Brain pericyte (primary cell): ENCODE measurements around the gene TMC1.

Experiments
- DNase-seq: peaks from one replicate; pipeline ENCODE4 v3.0.0-alpha.2; 2012; ENCODE audit warnings: low read depth, low spot score

The TMC1 gene

DNA sequence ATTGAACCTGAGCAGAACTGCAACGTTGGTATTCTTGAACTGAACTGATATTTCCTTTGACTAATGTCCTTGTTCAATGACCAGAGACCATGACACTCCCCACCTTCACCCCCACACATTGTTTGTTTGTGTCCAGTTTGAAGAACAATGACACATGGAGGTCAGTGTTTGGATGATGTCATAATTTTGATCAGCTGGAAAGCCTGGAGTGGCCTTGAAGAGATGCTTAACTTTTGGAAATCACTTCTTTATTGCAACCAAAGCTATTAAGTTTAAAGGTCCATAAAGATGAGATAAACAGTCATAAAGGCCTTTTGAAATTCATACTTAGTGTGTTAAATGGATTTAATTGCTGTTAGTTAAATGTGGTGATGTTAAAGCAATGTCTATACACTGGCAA is 92.7 kb downstream of the TMC1 start:
- no peak for DNase-seq

DNA sequence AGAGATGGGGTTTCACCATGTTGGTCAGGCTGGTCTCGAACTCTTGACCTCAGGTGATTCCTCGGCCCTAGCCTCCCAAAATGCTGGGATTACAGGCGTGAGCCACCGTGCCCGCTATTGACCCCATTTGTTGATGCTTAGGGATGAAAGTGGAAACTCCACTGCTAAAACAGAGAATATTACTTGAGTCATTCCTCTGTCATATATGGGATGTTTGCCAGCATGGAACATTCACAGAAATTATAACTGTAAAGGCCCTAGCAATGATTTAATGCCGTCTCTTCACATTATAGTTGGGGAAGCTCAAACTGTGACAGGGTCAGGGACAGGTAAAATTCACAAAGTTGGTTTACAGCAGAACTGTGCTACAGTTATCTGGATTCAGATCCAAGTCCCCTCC is 94.5 kb downstream of the TMC1 start:
- DNase-seq = no peak

- DNase-seq = no peak
Observed at GRCh38 chr9:72618811-72619210, 97.4 kb downstream of the TMC1 start.

GRCh38 chr9:72622186-72622585 is 100.8 kb downstream of the TMC1 start:
- no peak for DNase-seq

- DNase-seq = no peak
Observed at GRCh38 chr9:72623156-72623555, 101.7 kb downstream of the TMC1 start.

DNA sequence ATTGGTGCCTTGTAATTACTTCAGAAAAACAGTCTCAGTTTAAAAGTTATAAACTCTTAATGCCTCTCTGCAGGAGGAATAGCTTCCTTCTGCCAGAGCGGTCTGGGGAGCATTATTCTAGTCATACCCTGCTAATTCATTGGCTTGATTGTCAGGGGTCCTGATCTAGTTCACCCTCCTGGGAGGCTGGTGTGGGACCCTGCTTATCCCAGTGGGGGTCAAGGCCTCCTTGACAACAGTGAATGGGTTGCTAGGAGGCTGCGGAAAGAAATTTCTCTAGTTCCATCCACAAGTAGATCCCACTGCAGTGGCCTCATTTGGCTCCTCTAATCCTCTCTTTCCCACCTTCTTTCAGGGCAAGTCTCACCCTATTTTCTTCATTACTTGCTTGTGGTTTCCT is 105.7 kb downstream of the TMC1 start:
- DNase-seq = no peak

DNA sequence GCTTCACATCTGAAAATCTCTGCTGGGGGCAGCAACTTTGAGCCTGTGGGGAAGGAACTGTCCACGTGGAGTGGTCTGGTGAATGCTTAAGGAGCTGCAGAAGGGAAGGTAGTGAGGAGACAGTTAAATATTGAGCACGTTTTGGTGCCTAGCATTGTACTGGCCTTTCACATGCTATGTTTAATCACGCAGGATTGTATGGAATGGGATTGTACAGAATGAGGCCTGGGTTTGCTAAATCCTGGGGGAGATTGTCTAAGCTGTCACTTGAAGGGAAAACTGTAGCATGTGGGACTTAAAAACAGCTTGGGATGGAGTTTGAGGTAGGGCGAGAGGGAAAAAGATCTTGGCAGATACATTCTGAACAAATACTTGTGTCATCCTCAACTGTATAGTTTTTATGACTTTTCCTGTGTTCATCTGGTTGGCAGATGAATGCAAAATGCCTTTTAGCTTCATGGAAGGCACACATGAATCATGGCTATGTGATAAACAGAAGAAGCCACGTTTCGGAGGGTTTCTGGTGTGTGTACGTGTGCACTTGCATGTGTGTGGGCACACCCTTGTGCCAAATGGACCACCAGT is 106.6 kb downstream of the TMC1 start:
- DNase-seq = no peak

DNA sequence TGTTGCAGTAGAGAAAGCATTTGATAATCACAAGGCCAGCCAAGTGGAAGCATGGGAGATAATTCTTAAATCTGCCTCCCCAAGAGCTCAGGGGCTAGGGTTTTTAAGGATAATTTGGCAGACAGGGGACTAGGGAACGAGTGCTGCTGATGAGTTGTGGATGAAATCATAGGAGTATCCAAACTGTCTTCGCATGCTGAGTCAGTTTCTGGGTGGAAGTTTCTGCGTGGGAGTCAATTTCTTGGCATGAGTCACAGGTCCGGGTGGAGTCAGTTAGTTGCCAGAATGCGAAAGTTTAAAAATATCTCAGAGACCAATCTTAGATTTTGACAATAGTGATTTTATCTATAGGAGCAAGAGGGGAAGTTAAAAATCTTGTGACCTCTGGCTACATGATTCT is 112.6 kb downstream of the TMC1 start:
- DNase-seq = no peak

- DNase-seq = no peak
Observed at GRCh38 chr9:72635197-72635596, 113.8 kb downstream of the TMC1 start.

DNA sequence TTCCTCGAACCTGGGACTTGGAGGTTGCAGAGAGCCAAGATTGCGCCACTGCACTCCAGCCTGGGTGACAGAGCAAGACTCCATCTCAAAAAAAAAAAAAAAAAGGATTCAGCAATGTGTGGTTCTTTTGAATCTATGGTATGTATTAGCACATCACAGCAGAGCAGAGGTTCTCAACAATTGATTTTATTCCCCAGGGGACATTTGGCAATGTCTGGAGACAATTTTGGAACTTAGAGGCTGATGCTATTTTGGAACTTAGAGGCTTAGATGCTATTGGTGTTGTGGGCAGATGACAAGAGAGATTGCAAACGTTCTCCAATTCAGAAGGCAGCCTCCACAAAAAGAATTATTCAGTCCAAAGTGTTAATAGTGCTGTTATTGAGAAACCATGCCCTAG is 115.2 kb downstream of the TMC1 start:
- no peak for DNase-seq

DNA sequence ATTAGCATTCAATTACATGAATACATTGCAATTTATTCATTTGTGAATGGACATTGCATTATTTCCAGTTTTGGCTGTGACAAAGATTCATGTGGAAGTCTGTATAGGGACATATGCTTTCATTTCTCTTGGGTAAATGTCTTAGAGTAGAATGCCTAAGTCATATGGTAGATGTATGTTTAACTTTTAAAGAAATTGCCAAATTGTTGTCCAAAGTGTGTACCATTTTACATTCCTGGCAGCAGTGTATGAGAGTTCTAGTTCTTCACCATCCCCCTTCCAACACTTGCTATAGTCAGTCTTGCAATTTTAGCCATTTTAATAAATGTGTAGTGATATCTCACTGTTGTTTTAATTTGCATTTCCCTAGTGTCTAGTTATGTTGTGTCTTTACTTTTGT is 122.2 kb downstream of the TMC1 start:
- DNase-seq = no peak

DNA sequence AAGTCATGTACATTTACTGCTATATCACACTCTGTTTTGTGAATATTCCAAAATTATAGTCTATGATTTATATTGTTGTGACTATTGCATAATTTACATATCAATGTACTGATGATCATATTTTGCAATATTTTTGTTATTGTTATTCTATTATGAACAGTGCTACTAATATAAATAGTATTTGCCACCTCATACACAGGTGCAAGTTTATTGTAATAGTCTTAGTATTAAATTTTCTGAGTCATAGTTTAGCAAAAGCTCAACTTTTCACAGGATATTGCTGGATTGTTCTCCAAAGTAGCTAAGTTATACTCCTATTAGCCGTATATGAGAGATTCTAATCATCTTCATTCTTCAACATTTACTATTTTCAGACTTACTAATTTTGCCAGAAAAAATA is 124.7 kb downstream of the TMC1 start:
- DNase-seq = no peak

DNA sequence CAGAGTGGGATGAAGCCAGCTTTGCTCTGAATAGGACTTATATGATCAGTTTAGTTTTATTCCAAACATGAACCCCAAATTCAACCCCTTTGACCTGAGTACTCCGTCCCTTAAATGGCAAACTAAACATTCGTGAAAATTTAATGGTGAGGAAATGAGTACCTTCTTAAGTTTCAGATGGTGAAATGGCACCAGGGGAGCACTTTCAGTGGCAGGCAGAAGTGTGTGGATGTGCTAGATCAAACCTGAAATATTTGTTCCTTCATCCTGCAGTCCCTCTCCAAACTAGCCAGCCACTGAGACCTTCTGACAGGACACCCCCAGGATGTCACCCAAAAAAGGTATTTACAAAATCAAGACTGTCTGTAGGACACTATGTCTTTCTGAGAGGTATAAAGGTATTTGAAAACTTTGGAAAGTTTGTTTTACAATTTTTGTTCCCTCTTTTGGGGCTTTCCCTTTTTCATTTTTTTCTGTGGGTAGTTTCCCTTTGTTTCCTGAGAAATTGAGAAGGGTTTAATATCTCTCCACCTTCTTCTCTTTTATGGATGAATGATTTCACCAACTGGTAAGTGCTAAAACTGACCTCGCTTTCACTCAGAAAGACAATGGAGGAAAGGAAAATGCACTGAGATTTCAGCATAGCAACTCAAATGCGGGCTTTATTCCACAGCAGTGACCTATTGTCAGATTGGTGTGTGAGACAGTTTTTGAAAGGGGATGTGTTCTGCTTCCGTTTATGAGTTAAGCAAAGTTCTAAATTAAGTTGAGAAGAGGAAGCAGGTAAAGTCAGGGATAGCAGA is 127.1 kb downstream of the TMC1 start:
- DNase-seq = no peak

DNA sequence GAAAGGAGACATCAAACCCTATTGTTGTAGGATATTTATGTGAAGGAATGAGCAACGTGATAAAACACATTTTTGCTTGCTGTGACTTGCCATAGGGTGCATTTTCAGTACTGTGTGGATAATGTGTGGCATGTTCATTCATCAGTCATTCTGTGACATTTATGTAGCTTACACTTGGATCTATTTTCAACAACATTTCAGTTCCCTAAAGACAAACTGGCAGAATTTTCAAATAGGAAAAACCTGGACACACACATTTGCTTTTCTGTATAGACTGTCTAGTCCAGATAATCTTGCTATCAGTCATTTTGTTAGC is 127.7 kb downstream of the TMC1 start:
- DNase-seq = no peak

DNA sequence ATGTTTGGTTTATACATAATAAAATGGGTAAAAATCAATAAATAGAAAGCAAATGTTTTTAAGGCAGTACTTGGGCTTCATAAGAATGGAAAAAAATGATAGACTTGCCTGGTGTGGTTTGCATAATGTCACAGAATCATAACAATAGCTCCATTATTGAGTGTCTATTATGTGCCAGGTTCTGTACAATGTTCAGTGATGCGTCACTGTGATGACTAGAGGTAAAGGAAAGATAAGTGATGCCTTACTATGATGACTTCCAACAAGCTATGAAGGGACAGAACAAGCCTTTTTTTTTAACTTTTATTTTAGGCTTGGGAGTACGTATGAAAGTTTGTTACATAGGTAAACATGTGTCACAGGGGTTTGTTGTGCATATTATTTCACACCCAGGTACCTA is 128.8 kb downstream of the TMC1 start:
- no peak for DNase-seq

DNA sequence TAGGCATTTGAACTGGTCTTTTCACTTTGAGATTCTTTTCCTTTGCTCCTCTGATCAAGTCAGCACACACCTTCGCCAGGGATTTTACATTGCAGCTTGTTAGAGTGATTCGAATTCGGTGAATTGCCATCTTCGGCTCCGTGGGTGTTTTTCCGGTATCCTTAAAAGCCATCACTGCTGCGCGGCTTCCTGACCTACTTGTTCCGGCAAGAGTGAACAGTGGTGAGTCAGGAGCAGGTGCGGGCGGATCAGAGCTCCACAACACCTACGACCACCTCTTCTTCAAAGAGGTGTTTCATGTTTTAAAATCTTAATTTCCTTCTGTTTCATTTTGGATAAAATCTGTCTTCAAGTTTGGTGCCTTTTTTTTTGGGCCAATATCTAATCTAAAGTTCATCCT is 134.6 kb downstream of the TMC1 start:
- no peak for DNase-seq

DNA sequence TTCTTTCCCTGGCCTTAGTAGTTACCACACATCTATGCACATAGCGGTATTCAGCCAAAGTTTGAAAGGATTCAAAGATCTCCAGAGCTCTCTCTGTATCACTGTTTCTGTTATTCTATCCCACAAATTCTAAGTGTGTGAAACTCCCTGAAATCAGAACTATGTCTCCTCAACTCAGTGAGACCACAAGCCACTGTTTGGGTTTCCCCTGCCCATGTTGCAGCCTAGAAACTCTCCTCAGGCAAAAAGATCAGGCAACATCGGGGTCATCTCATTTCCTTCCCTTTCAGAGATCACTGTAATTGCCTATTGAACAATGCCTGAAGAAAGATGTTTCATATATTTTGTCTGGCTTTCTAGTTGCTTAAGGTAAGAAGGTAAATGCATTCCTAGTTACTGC is 135.6 kb downstream of the TMC1 start:
- DNase-seq = no peak

DNA sequence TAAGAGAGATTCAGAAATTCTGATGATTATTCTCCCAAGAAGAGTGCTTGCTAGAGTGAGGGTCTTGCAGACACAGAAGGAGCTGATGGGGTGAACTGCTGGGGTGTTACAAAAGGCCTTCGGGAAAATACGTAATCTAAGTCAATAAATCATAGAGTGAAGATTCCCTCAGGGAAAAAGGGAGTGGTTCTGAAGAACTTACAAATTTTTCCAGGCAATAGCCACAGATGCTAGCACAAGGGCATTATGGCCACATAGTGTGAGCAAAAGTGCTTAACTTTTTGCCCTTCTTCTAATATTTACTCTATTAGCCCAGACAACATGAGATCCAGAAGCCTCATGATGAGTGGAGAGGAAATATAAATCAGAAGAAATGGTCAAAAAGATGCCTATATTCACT is 137.3 kb downstream of the TMC1 start:
- no peak for DNase-seq

GRCh38 chr9:72661401-72662135 is 140.2 kb downstream of the TMC1 start:
- DNase-seq = no peak

DNA sequence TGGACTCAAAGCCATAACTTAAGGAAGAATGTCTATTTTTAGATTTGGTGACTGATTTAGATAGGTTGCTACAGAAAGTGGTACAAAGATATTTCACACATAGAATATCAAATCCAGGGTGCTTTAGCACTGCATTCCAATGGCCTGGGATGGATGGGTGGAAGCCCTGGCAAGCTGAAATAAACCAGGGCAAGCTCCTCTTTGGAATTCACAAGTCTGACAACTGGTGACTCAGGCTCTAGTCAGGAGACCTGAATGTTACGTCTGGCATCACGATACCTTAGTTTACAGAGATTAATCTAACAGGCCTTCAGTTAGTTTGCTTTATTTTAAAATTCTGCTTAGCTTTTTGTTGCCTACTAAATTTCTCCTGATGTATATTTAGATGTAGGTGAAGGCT is 144.0 kb downstream of the TMC1 start:
- no peak for DNase-seq

GRCh38 chr9:72667181-72667580 is 145.8 kb downstream of the TMC1 start:
- DNase-seq = no peak

DNA sequence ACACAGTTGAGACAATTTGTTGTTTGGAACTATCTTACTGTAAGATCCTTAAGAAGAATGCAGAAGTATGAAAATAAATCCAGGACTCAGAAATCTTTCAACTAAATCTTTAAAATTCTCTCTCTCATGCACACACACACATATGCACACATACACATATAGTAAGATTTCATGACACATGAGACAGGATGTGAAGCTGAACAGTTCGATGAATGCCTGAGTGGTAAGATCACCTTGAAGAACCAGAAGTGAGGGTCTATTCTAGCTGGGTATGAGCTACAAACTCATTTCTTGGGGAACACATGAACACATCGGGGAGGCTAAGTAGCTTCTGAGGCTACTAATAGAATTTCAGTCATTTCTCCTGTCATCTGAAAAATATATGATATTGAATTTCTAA is 153.6 kb downstream of the TMC1 start:
- DNase-seq = no peak

GRCh38 chr9:72675586-72675985 is 154.2 kb downstream of the TMC1 start:
- DNase-seq = no peak
